Astrocyte (in vitro differentiated cells and primary cell): ENCODE data around the gene SLC8A3.

Experiments
- CTCF ChIP-seq: IDR thresholded peaks from 2 replicates; pipeline ENCODE4 v1.5.1; 2011; ENCODE audit warnings: low read depth, mild to moderate bottlenecking, inconsistent platforms, low read length, moderate library complexity; ENCODE audit not compliant: insufficient read depth
- EZH2 ChIP-seq: IDR thresholded peaks from 2 replicates; pipeline ENCODE4 v1.6.1; 2012; ENCODE audit warnings: mild to moderate bottlenecking, low read length, inconsistent platforms; ENCODE audit not compliant: insufficient read depth

- TF ChIP-seq CTCF (no peak), EZH2 (no peak)
These were observed 22.1 kb downstream of the SLC8A3 start for GRCh38 chr14:70166530-70167203.
